Testis (tissue), 3 donors: ENCODE results near the gene DENND11. TPM values are rescaled to one million over a fixed set of nuclear protein-coding genes. Genes with fewer than 3 reads are reported as not detected.

Experiments
- DNase-seq: peaks from one replicate; pipeline ENCODE4 v3.0.0-alpha.2; 2019
- H3K27ac ChIP-seq, 2 donors: fragments of 200-600 bp; sonication (generic); one replicate each; pipeline ENCODE4 v1.5.1; 2019
- H3K27me3 ChIP-seq: fragments of 200-600 bp; sonication (generic); one replicate; pipeline ENCODE4 v1.5.1; 2019
- H3K36me3 ChIP-seq: fragments of 200-600 bp; sonication (generic); one replicate; pipeline ENCODE4 v1.5.1; 2017; ENCODE audit warnings: low read depth; ENCODE audit errors: missing control alignments
- H3K4me1 ChIP-seq: fragments of 200-600 bp; sonication (generic); one replicate; pipeline ENCODE4 v1.5.1; 2019
- H3K4me3 ChIP-seq, 2 donors: fragments of 200-600 bp; sonication (generic); one replicate each; pipeline ENCODE4 v1.5.1; 2017 to 2019
- H3K9me3 ChIP-seq: fragments of 200-600 bp; sonication (generic); one replicate; pipeline ENCODE4 v1.5.1; 2017
- CTCF ChIP-seq, 3 experiments: fragments of 450-650 bp in 2 of 3; fragments of 200-600 bp in 1 of 3; sonication (generic) in 1 of 3; IDR thresholded peaks; one replicate each; pipeline ENCODE4 v1.5.1; 2016 to 2019; ENCODE audit warnings: antibody characterized with exemption in 3 of 3, mild to moderate bottlenecking in 2 of 3, moderate library complexity in 1 of 3
- POLR2A ChIP-seq: fragments of 450-650 bp; IDR thresholded peaks from one replicate; pipeline ENCODE4 v1.6.1; 2017; ENCODE audit warnings: antibody characterized with exemption, mild to moderate bottlenecking, moderate library complexity
- WGBS, 2 donors: methylation state at CpG; one replicate each; pipeline ENCODE4 v1.1.5; 2018; 5-methylcytosine and 5-hydroxymethylcytosine counted together
- intact Hi-C: fragments of 100-400 bp; cut with DNase I; formaldehyde crosslinking; loops from one replicate; pipeline ENCODE4 v1.15.1; 2023; ENCODE audit warnings: low total_unique reads
- polyA plus RNA-seq: library from polyadenylated mRNA; stranded (reverse); fragments of 350-450 nt; fragmentation: Illumina TruSeq; extraction: RNeasy Lipid Tissue Mini Kit (QIAGEN cat#74804); gene quantifications from one replicate; pipeline ENCODE4 v1.2.3, GENCODE V29; 2014; ENCODE audit warnings: low read depth, low replicate concordance; ENCODE audit not compliant: insufficient read depth
- total RNA-seq, 2 donors: library from RNA; depleted of rRNA; stranded (reverse); fragments of >200 nt; gene quantifications; one replicate each; pipeline ENCODE4 v1.2.3, GENCODE V29; 2016

Gene DENND11
- total and polyA plus RNA-seq, 3 donors from 2014 or later = 3.8 to 6.8 (median 6.7) TPM

- H3K4me1 ChIP-seq = no peaks in the 10 kb centered on the region
- intact Hi-C loops = no loop called here
- no peak overlapping the region for H3K27ac ChIP-seq
- TF ChIP-seq POLR2A (no peak), CTCF (IDR thresholded peaks at IDR 0.05) (no peak)
- DNase-seq = no peak
- H3K27me3 ChIP-seq = no peaks in the 10 kb centered on the region
- no peaks in the 10 kb centered on the region for H3K36me3 ChIP-seq
- H3K4me3 ChIP-seq = no peak overlapping the region
- WGBS, 2 donors = 94 to 95% methylated on average over 7 of the region's 7 CpGs
- H3K9me3 ChIP-seq = no peaks in the 10 kb centered on the region
Measured at GRCh38 chr7:141671705-141672496, 30.1 kb downstream of the DENND11 start.

- no peaks in the 10 kb centered on the region for H3K4me1 ChIP-seq
Measured at GRCh38 chr7:141668853-141669252, 33.1 kb downstream of the DENND11 start.

GRCh38 chr7:141666071-141666470, 35.9 kb downstream of the DENND11 start:
- TF ChIP-seq CTCF (IDR thresholded peaks at IDR 0.05) = no peak
- TF ChIP-seq POLR2A = no peak
- Histone ChIP-seq H3K4me1 (no peaks in the 10 kb centered on the region), H3K36me3 (no peaks in the 10 kb centered on the region), H3K9me3 (no peaks in the 10 kb centered on the region), H3K27me3 (no peaks in the 10 kb centered on the region), H3K4me3 (no peak overlapping the region), H3K27ac (no peak overlapping the region)
- DNase-seq = no peak
- intact Hi-C loops = no loop called here
- 86 to 90% methylated on average over 4 of the region's 4 CpGs for WGBS, 2 donors

More at GRCh38 chr7:141668853-141669252, 33.1 kb downstream of the DENND11 start:
- Histone ChIP-seq H3K36me3 (no peaks in the 10 kb centered on the region), H3K27me3 (no peaks in the 10 kb centered on the region), H3K9me3 (no peaks in the 10 kb centered on the region), H3K27ac (no peak overlapping the region), H3K4me3 (no peak overlapping the region)
- TF ChIP-seq CTCF (IDR thresholded peaks at IDR 0.05) = no peak
- TF ChIP-seq POLR2A = no peak
- DNase-seq = no peak
- intact Hi-C loops = no loop called here
- WGBS, 2 donors = 81 to 85% methylated on average over 2 of the region's 2 CpGs

- Histone ChIP-seq H3K4me3 (no peak overlapping the region), H3K27ac (no peak overlapping the region), H3K9me3 (no peaks in the 10 kb centered on the region), H3K36me3 (no peaks in the 10 kb centered on the region), H3K27me3 (no peaks in the 10 kb centered on the region), H3K4me1 (no peaks in the 10 kb centered on the region)
- no peak for DNase-seq
- 80 to 85% methylated on average over 9 to 18 of the region's 18 CpGs for WGBS, 2 donors
- TF ChIP-seq POLR2A (no peak), CTCF (IDR thresholded peaks at IDR 0.05) (no peak)
- intact Hi-C loops = no loop called here
Measured at GRCh38 chr7:141665208-141666035, 36.5 kb downstream of the DENND11 start.
